ENCODE data around the gene DGKI.

GRCh38 chr7:137787301-137787976, 59.3 kb downstream of the DGKI start:
- TF ChIP-seq EZH2phosphoT487 (conservative IDR thresholded peaks at IDR 0.05; ENCODE audit: low read length) (no peak), CTCF (IDR thresholded peaks at IDR 0.05; ENCODE audit: insufficient read depth, low read length, poor library complexity, severe bottlenecking) (no peak)
